ENCODE measurements around the gene ACER3.
A peak's percentile ranks its signal among the peaks of the same experiment; 100 is the strongest.

The ACER3 gene

GRCh38 chr11:77069336-77069968 is 208.7 kb downstream of the ACER3 start:
- peaks cover 18% of the 10 kb centered on the region for H4K20me1 ChIP-seq
- peaks cover 14% of the 10 kb centered on the region; the same call in 1 of the 2 replicates for H3K27me3 ChIP-seq
- no peak overlapping the region for H3K4me3 ChIP-seq
- peak overlapping the region; percentile 99 for H3K4me2 ChIP-seq
- peaks cover 79% of the 10 kb centered on the region for H3K4me1 ChIP-seq
- no peak overlapping the region for H3K9ac ChIP-seq
- TF ChIP-seq Cebpa-rat (IDR thresholded peaks at IDR 0.05): no peak
- no peaks in the 10 kb centered on the region for H3K9me3 ChIP-seq
- no peak overlapping the region for H3K27ac ChIP-seq
- H3K36me3 ChIP-seq: no peaks in the 10 kb centered on the region

DNA sequence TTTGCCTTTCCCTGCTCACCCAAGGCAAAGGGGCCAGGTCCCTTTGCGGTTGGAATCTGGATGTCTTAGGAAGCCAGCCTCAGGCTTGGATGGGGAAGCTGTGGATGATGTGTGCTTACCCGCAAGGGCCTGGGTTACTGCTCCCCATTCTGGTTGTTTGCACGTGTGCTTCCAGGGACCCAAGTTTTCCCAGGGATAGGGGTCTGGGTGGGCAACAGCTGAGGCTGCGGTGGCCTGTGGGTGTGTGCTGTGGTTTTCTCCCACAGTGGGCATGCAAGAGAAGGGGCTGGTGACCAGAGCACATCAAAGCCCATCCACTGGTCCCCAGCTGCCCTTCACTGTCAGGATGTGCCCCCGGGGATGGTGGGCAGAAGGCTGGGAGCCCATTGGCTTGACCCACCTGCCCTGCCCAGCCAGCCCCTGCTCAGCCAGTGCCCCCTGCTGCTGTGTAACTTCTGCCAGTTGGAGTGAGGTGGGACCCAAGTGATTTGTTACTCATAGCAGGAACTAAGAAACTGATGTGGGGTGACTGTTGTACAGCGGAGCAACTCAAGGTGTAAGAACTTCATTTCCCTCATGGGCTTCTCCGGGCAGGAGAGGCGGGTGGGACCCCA is 209.4 kb downstream of the ACER3 start:
- Histone ChIP-seq H3K4me2 (peak overlapping the region; percentile 99), H3K36me3 (no peaks in the 10 kb centered on the region), H3K4me3 (no peak overlapping the region), H3K9ac (no peak overlapping the region), H3K9me3 (no peaks in the 10 kb centered on the region), H4K20me1 (peaks cover 18% of the 10 kb centered on the region), H3K27ac (no peak overlapping the region), H3K4me1 (peaks cover 82% of the 10 kb centered on the region), H3K27me3 (peaks cover 12% of the 10 kb centered on the region; the same call in 1 of the 2 replicates)
- no peak for TF ChIP-seq Cebpa-rat (IDR thresholded peaks at IDR 0.05)

- peaks cover 18% of the 10 kb centered on the region for H4K20me1 ChIP-seq
- H3K4me1 ChIP-seq: peaks cover 75% of the 10 kb centered on the region
- no peak overlapping the region for H3K4me2 ChIP-seq
- H3K9ac ChIP-seq: no peak overlapping the region
- H3K27ac ChIP-seq: no peak overlapping the region
- peaks cover 2% of the 10 kb centered on the region; the same call in 1 of the 2 replicates for H3K27me3 ChIP-seq
- H3K36me3 ChIP-seq: no peaks in the 10 kb centered on the region
- H3K4me3 ChIP-seq: no peak overlapping the region
- no peak for TF ChIP-seq Cebpa-rat (IDR thresholded peaks at IDR 0.05)
- H3K9me3 ChIP-seq: no peaks in the 10 kb centered on the region
Measured at GRCh38 chr11:77071077-77071476, 210.4 kb downstream of the ACER3 start.

DNA sequence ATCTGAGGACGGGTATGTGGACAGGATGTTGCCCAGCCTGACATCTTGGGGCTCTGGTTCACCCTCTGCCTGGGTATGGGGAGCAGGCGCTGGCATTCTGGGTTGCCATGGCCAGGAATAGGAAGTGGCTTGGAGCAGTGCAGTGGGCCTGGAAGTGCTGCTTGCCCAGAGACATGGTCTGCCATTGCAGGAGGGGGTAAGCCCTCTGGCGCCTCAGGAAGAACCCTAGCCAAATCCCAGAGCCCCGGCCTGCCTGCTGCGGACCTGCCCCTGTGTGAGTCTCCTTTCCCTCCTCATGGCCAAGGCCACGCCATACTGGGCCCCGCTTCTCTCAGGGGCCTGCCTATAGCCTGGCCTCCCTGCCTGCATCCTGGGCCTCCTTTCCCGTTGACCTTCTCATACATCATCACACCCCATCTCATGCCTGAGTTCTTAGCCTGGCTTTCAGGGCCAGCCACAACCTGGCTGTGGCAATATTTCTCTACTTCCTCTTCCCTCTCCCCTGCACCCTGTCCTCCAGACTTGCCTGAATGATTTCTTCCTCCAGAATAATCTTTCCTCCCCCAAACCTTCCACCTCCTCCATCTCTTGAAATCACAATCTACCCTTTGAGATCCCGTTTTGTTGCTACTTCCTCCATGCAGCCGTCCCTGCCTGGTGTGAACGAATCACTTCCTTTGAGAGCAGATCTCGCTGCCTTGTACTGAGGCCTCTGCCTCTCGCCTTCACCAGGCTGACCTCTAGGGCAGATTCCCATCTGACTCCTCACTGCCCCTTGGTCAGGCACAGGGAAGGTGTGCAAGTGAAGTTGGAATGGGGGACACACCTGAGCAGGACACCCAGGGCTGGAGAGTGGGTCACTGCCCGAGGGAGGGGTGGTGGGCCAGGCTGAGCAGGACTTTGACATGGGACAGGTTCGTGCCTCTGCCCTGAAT is 211.2 kb downstream of the ACER3 start:
- no peaks in the 10 kb centered on the region for H3K9me3 ChIP-seq
- H3K9ac ChIP-seq: peak overlapping the region; percentile 41; the same call in 1 of the 2 replicates
- no peaks in the 10 kb centered on the region for H3K27me3 ChIP-seq
- H3K27ac ChIP-seq: peak overlapping the region; percentile 51
- H3K36me3 ChIP-seq: no peaks in the 10 kb centered on the region
- H3K4me2 ChIP-seq: peak overlapping the region; percentile 79
- peaks cover 18% of the 10 kb centered on the region for H4K20me1 ChIP-seq
- no peak overlapping the region for H3K4me3 ChIP-seq
- no peak for TF ChIP-seq Cebpa-rat (IDR thresholded peaks at IDR 0.05)
- peaks cover 72% of the 10 kb centered on the region for H3K4me1 ChIP-seq

- TF ChIP-seq Cebpa-rat (IDR thresholded peaks at IDR 0.05): no peak
- no peak overlapping the region for H3K4me3 ChIP-seq
- peaks cover 16% of the 10 kb centered on the region for H4K20me1 ChIP-seq
- H3K4me1 ChIP-seq: peaks cover 65% of the 10 kb centered on the region
- H3K9me3 ChIP-seq: no peaks in the 10 kb centered on the region
- H3K9ac ChIP-seq: 0 out of 2 replicates have a peak overlapping the region, but pooled peaks have one; percentile 41
- no peaks in the 10 kb centered on the region for H3K27me3 ChIP-seq
- peak overlapping the region; percentile 79 for H3K4me2 ChIP-seq
- peak overlapping the region; percentile 51 for H3K27ac ChIP-seq
- H3K36me3 ChIP-seq: no peaks in the 10 kb centered on the region
Measured at GRCh38 chr11:77072851-77073327, 212.2 kb downstream of the ACER3 start.

- Histone ChIP-seq H3K27ac (peak overlapping the region; percentile 51), H3K4me2 (peak overlapping the region; percentile 79), H3K9ac (peak overlapping the region; percentile 41; the same call in 1 of the 2 replicates), H3K36me3 (no peaks in the 10 kb centered on the region), H3K4me3 (no peak overlapping the region), H3K9me3 (no peaks in the 10 kb centered on the region), H4K20me1 (peaks cover 10% of the 10 kb centered on the region), H3K4me1 (peaks cover 59% of the 10 kb centered on the region), H3K27me3 (no peaks in the 10 kb centered on the region)
- TF ChIP-seq Cebpa-rat (IDR thresholded peaks at IDR 0.05): no peak
Measured at GRCh38 chr11:77073328-77074001, 212.7 kb downstream of the ACER3 start.

DNA sequence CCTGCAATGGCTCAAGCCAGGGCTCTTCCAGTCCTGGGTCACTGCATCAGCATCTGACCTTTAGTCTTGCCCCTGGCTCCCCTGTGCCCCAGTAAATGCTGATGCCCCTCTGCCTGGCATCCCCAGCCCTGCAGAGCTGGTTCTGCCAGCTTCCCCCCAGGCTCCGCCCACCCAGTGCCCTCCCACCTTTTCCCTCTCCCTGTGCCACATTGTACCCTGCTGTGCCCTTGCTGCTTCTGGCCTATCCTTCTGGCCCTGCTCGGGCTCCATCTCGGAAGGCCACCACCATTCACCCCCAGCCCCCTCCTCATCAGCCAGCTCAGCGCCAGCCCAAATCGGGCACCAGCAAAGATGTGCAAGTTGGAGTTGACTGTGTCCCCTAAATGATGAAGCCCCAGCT is 213.5 kb downstream of the ACER3 start:
- Histone ChIP-seq H3K27ac (peak overlapping the region; percentile 32; the same call in 1 of the 2 replicates), H3K9ac (no peak overlapping the region; the same call in 1 of the 2 replicates), H3K4me3 (no peak overlapping the region), H3K4me1 (peaks cover 52% of the 10 kb centered on the region), H3K9me3 (no peaks in the 10 kb centered on the region), H3K27me3 (no peaks in the 10 kb centered on the region), H3K36me3 (no peaks in the 10 kb centered on the region), H3K4me2 (peak overlapping the region; percentile 79; the same call in 1 of the 2 replicates), H4K20me1 (peaks cover 3% of the 10 kb centered on the region; the same call in 1 of the 2 replicates)
- TF ChIP-seq Cebpa-rat (IDR thresholded peaks at IDR 0.05): no peak

DNA sequence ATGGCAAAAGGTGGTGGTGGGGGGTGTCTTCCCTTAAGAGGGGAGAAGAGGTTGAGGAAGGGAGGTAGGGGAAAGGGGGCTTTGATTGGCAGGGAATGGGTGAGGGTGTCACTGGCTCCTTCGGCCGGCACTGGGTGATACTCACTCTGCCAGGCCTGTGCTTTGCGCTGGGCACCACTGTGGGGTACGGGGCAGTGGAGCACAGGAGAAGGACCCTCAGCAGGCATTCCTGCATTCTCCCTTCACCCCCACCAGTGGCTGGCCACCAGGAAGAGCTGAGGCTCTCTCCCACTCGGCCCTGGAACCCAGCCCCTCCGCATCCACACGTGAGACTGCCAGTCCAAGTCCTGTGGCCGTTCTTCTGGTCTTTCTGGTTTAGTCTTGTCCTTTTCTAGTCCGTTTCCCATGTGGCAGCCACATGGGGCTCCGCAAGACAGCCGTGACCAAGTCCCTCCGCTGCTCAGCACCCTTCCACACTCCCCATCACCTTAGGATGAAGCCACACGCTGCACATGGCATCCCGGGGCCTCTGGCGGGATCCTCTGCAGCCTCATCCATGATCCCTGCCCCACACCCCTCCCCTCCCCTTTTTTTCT is 214.0 kb downstream of the ACER3 start:
- Histone ChIP-seq H3K27ac (no peak overlapping the region), H3K4me2 (no peak overlapping the region)

More for the DNA sequence above, 214.0 kb downstream of the ACER3 start:
- no peak for TF ChIP-seq Cebpa-rat (IDR thresholded peaks at IDR 0.05)
- peaks cover 49% of the 10 kb centered on the region for H3K4me1 ChIP-seq
- H3K27me3 ChIP-seq: no peaks in the 10 kb centered on the region
- no peak overlapping the region for H3K9ac ChIP-seq
- no peaks in the 10 kb centered on the region for H4K20me1 ChIP-seq
- H3K36me3 ChIP-seq: no peaks in the 10 kb centered on the region
- H3K4me3 ChIP-seq: no peak overlapping the region
- no peaks in the 10 kb centered on the region for H3K9me3 ChIP-seq
